Measurements from ENCODE around the gene KRTAP10-6.
"Not testable (repeated sequence)": the region's sequence is repeated elsewhere in the genome, so short reads cannot be mapped to it uniquely, and the experiment has no call there.

Gene KRTAP10-6

GRCh38 chr21:44598061-44598460 lies 5.8 kb upstream of the KRTAP10-6 start:
- DNase-seq, result no peak

- DNase-seq, result no peak
Observed at GRCh38 chr21:44596068-44596725, 3.9 kb upstream of the KRTAP10-6 start.

GRCh38 chr21:44595524-44595923 lies 3.2 kb upstream of the KRTAP10-6 start:
- DNase-seq, result no peak

GRCh38 chr21:44594406-44594916 lies 2.2 kb upstream of the KRTAP10-6 start:
- no peak for DNase-seq

- no peak for DNase-seq
Observed at GRCh38 chr21:44593598-44594405, 1.5 kb upstream of the KRTAP10-6 start.

GRCh38 chr21:44591801-44592130 lies 539 bp downstream of the KRTAP10-6 start:
- not testable (repeated sequence) for DNase-seq

GRCh38 chr21:44590897-44591800 lies 1.2 kb downstream of the KRTAP10-6 start:
- DNase-seq, result not testable (repeated sequence)

GRCh38 chr21:44590311-44590721 lies 2.0 kb downstream of the KRTAP10-6 start:
- no peak for DNase-seq

- no peak for DNase-seq
Observed at GRCh38 chr21:44589586-44590305, 2.6 kb downstream of the KRTAP10-6 start.

- DNase-seq, result no peak
Observed at GRCh38 chr21:44589094-44589493, 3.2 kb downstream of the KRTAP10-6 start.

GRCh38 chr21:44585892-44586291 lies 6.4 kb downstream of the KRTAP10-6 start:
- DNase-seq, result no peak

GRCh38 chr21:44583800-44584147 lies 8.5 kb downstream of the KRTAP10-6 start:
- no peak for DNase-seq

- no peak for DNase-seq
Observed at GRCh38 chr21:44583089-44583799, 9.1 kb downstream of the KRTAP10-6 start.

GRCh38 chr21:44582055-44582454 lies 10.2 kb downstream of the KRTAP10-6 start:
- DNase-seq, result no peak

- no peak for DNase-seq
Observed at GRCh38 chr21:44581158-44581557, 11.1 kb downstream of the KRTAP10-6 start.

GRCh38 chr21:44580231-44580821 lies 12.0 kb downstream of the KRTAP10-6 start, which contains the start of gene KRTAP10-5:
TSS of gene KRTAP10-5 (minus strand) at chr21:44580604. CDS start at chr21:44580578, 26 bp downstream.
- not testable (repeated sequence) for DNase-seq

- DNase-seq, result no peak
Observed at GRCh38 chr21:44579833-44580144, 12.5 kb downstream of the KRTAP10-6 start.

GRCh38 chr21:44579056-44579832 lies 13.1 kb downstream of the KRTAP10-6 start:
- no peak for DNase-seq

GRCh38 chr21:44578371-44579055 lies 13.8 kb downstream of the KRTAP10-6 start:
- DNase-seq, result no peak

GRCh38 chr21:44576025-44576420 lies 16.3 kb downstream of the KRTAP10-6 start:
- DNase-seq, result no peak

Measured in NCI-H1930 (cell line).